Cardiac septum (tissue), 1 donor: Measurements from ENCODE around the gene MXD4. TPM values are rescaled to one million over a fixed set of nuclear protein-coding genes. Genes with fewer than 3 reads are reported as not detected.
A peak's percentile ranks its signal among the peaks of the same experiment; 100 is the strongest.
"Not testable (repeated sequence)": the region's sequence is repeated elsewhere in the genome, so short reads cannot be mapped to it uniquely, and the experiment has no call there.

Experiments used
- DNase-seq: peaks from one replicate; pipeline ENCODE4 v3.0.0-alpha.2; 2020; ENCODE audit warnings: low spot score
- intact Hi-C: fragments of 100-400 bp; cut with DNase I; formaldehyde crosslinking; loops from one replicate; pipeline ENCODE4 v1.14.0; 2022
- total RNA-seq: library from RNA; stranded (reverse); fragmentation: NEBNext Ultra II Directional; extraction: Animal tissue kit (Norgen Biotek cat#: 25700); gene quantifications from one replicate; pipeline ENCODE4 v1.2.1, GENCODE V29; 2021
- donor health status: DM: no; HTN: no; CAD: no.

The MXD4 gene
- total RNA-seq, 1 donor from 2014 or later: 37.9 TPM

- DNase-seq: no peak
- intact Hi-C loops: loop anchor here (2.0 to 5.0 kb wide), 3 partner anchors 13 to 218 kb away; partner anchors contain the start of genes CFAP99 and ZFYVE28
Observed at GRCh38 chr4:2243681-2244380, 18.1 kb downstream of the MXD4 start.

DNA sequence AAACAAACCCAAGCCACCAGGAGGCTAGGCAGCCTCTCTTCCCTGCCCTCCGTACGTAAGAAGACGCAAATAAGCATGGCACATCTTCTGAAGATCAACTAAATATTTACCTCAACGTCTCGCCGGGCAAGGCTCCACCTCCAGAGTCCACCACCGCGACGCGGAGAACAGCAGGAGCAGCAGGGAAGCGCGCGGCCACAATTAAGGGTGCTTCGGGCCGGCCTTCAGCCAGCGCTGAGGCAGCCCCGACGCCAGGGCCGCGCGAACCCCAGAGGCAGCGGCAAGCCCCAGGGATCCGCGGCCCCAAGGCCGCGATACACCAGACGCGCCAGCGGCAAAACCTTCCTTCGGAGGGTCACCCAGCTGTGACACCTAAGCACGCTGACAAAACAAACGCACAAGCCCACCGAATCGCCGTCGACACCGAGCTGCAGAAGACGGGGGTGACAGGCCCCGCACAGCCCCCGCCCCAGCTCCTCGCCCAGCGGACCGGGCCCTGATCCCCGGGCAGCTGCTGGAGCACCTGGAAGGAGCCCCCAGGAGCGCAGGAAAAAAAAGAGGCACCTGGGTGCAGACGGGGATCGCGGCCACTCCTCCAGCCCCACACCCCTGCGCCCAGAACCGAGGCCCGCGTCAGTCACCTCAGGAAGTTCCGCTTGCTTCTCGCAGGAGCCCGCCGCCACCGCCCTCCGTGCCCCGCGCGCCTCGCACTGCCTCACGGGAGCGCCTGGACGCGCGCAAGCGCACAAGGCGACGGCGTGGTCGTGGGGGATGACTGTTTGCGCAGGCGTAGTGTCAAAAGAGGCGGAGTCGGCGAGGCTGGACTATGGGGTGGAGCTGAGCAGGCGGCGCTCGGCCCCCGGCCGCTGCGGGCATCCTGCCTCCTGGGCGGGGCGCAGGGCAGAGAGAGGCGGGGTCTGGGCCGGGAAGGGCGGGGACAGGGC, 20.2 kb downstream of the MXD4 start, which contains the start of the genes HAUS3 and POLN:
Gene HAUS3, minus strand, starts transcription at position 712 of the 944 bp plus-strand sequence. CDS start 1,175 bp downstream, outside the sequence.
Gene POLN, minus strand, starts transcription at position 712 of the 944 bp plus-strand sequence. CDS start 12,890 bp downstream, outside the sequence.
- intact Hi-C loops: loop anchor here (2.0 to 5.0 kb wide), 3 partner anchors 15 to 221 kb away; partner anchors contain the start of genes CFAP99 and ZFYVE28
- peak; percentile 100 for DNase-seq

- intact Hi-C loops: loop anchor here (5.0 kb wide), 1 partner anchor 221 kb away; no protein-coding TSS in a partner anchor
- no peak for DNase-seq
Observed at GRCh38 chr4:2241003-2241402, 20.9 kb downstream of the MXD4 start.

DNA sequence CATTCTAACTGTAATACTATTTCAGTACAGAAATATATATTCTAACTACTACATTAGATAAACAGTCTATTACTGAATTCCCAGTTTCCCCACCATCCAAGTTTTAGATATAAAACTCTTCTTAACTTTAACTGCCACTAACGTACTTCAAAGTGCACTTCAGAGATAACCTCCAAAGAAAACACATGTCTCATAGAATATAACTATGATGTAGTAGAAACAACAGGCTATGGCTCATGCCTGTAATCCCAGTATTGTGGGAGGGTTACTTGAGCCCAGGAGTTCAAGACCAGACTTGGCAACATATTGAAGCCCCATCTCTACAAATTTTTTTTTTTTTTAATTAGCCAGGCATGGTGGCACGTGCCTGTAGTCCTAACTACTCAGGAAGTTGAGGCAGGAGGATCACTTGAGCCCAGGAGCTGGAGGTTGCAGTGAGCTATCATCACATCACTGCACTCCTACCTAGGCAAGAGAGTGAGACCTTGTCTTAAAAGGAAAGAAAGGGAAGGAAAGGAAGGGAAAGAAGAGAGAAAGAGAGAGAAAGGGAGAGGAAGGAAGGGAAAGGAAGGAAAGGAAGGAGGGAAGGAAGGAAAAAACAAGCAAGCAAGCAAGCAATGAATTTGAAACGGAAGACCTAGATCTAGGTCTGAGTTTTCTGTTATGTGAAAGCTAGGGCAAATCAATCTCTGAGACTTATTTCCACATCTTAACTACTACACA, 24.8 kb downstream of the MXD4 start:
- DNase-seq: no peak
- intact Hi-C loops: no loop called here

DNA sequence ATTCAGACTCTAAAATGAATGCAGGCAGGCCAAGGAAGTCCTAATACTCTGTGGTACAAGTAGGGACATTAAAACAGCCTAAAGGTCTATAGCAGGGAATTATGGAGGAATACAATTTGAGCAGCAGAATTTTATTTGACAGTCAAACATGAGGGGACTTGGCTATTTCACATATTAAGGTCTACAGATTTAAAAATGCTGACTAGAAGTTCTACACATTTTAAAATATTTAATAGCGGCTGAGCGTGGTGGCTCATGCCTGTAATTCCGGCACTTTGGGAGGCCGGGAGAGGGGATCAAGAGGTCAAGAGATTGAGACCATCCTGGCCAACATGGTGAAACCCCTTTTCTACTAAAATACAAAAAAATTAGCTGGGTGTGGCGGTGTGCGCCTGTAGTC, 30.8 kb downstream of the MXD4 start:
- intact Hi-C loops: no loop called here
- DNase-seq: no peak

DNA sequence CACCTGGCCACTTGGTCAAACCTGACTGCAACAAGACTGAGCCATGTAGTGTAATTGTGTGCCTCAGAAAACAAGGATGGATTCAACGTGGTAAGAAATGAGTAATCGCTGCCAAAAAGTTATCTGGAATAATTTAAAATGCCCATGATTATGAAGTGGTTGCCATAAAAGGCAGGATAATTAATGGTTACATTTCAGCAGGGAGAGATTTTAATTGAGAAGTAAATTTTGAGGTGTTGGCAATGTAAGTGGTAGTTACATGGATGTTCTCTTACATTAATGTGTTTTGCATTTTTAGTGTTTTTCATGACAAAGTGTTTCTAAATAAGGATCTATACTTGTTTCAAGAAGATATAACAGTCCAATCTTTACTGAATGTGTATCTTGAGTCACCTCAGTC, 35.6 kb downstream of the MXD4 start:
- intact Hi-C loops: no loop called here
- no peak for DNase-seq

DNA sequence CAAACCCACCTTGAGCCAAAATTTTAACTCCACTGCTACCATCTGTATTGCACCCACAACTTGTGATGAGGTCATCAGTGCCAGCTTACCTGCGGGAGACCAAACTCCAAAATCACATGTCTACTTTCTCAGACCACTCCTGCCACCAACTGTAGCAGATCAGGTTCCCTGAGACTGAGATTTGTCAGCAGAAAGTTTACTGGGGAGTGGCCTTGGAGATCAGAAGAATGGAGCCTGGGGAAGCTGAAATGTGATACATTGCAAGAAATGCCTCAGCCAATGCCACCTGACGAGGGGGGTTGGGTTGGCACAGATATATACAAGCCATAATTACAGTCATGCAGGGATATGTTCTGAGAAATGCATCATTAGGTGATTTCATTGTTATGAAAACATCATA, 39.1 kb downstream of the MXD4 start:
- intact Hi-C loops: loop anchor here (5.0 kb wide), 1 partner anchor 219 kb away; no protein-coding TSS in a partner anchor

DNA sequence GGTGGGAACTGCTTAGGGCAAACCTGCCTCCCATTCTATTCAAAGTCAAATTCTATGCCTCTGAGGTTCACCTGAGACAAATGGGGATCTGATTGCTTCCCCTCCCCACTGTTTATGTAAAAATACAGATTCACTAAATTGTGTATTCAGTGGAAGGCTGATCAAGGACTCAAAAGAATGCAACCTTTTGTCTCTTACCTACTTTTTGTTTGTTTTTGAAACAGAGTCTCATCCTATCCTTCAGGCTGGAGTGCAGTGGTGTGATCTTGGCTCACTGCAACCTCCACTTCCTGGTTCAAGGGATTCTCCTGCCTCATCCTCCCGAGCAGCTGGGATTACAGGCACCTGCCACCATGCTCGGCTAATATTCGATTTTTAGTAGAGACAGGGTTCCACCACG, 40.5 kb downstream of the MXD4 start:
- DNase-seq: not testable (repeated sequence)
- intact Hi-C loops: loop anchor here (5.0 kb wide), 1 partner anchor 221 kb away; no protein-coding TSS in a partner anchor

More for the DNA sequence above, 39.1 kb downstream of the MXD4 start:
- DNase-seq: no peak

DNA sequence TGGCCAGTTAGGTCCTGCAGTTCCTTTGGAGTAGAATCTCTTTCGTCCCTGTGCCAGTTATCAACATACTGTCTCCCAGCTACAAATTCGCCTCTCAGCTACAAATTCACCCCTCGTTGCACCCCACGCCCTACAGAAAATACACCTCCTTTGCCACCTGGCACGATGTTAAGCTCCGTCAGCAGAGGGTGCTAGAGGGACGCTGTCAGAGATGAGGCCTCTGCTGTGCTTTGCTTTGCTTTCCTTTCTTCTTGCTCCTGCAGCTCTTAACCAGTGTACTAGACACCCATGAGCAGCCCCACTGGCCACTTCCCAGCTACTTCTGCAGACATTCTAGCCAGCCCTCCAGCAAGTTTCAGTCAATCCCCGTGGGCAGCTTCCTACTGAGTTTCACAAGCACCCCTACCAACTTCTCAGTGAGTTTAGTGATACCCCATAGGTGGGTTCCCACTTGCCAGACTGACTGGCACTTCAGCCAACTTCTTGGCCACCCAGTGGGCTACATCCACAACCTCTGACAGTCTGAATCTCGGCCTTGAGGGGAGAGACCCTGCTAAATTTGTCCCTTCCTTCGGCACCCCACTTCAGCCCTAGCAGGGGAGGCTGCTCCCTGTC, 41.8 kb downstream of the MXD4 start:
- intact Hi-C loops: loop anchor here (1.0 to 5.0 kb wide), 2 partner anchors 222 to 242 kb away; no protein-coding TSS in a partner anchor
- peak; percentile 80 for DNase-seq

DNA sequence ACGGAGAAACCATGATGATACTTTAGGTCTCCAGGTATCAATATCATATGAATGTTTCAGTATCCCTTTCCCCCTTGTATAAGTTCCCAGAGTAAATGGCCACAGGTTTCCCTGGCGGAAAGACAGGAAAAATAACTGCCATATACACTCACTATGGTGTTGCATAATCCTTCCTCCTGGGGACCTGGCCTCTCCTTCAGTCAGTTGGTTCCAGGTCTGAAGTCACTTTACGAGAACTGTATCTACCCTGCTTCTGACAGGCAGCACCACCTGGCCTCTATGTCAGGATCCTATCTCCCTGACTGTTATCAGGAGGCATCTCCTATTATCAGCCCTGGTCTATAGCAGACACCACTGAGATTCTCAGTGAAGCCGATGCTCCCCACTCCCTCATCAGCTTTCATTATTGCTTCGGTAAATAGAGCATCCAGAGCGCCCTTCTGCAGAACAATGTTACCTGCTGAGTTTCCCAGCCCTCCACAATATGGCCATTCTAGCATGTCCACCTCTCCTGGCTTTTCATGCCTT, 42.6 kb downstream of the MXD4 start:
- intact Hi-C loops: loop anchor here (5.0 kb wide), 1 partner anchor 408 kb away; no protein-coding TSS in a partner anchor
- DNase-seq: no peak

DNA sequence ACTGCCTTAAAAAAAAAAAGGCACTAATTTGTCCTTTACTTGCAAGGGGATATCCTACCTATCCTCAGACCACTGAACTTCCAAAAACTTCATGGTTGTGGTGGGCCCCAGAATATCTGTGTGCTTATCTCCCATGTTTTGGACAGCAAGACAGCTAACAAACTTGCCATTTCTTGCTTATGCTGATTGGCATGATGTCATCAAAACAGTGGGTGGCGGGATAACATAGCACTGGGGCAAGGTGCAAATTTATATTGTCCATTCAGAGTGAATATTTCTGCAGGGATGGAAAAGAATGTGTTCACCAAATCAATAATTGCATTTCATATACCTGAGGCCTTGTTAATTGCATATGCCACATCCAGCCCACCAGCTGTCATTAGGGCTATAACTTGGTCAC, 43.5 kb downstream of the MXD4 start:
- intact Hi-C loops: loop anchor here (5.0 kb wide), 1 partner anchor 409 kb away; no protein-coding TSS in a partner anchor
- no peak for DNase-seq

- no peak for DNase-seq
- intact Hi-C loops: loop anchor here (5.0 kb wide), 1 partner anchor 410 kb away; no protein-coding TSS in a partner anchor
Observed at GRCh38 chr4:2217726-2218125, 44.2 kb downstream of the MXD4 start.

- no peak for DNase-seq
- intact Hi-C loops: no loop called here
Observed at GRCh38 chr4:2212831-2213230, 49.1 kb downstream of the MXD4 start.

GRCh38 chr4:2202789-2203188, 59.1 kb downstream of the MXD4 start:
- DNase-seq, intact Hi-C loops: not testable (repeated sequence)
